Progenitor cell of endocrine pancreas (in vitro differentiated cells): ENCODE measurements around the gene SERPINA6. TPM values are rescaled to one million over a fixed set of nuclear protein-coding genes. Genes with fewer than 3 reads are reported as not detected.

Experiments used
- DNase-seq: peaks from one replicate; pipeline ENCODE4 v3.0.0; 2021; ENCODE audit warnings: low spot score; ENCODE audit not compliant: unreplicated experiment
- H3K27ac Mint-ChIP-seq: 2 replicates; pipeline ENCODE4 v1.8.0; 2021; ENCODE audit warnings: mild to moderate bottlenecking, moderate library complexity, mixed read lengths
- H3K27me3 Mint-ChIP-seq: 2 replicates; pipeline ENCODE4 v1.8.0; 2021; ENCODE audit warnings: mixed read lengths
- H3K36me3 Mint-ChIP-seq: 2 replicates; pipeline ENCODE4 v1.8.0; 2022; ENCODE audit warnings: mixed read lengths; ENCODE audit not compliant: insufficient read depth
- H3K4me1 Mint-ChIP-seq: 2 replicates; pipeline ENCODE4 v1.8.0; 2021; ENCODE audit warnings: low read depth, mixed read lengths
- H3K4me3 Mint-ChIP-seq: 2 replicates; pipeline ENCODE4 v1.8.0; 2021; ENCODE audit warnings: low read depth, mild to moderate bottlenecking, moderate library complexity, mixed read lengths
- H3K9me3 Mint-ChIP-seq: 2 replicates; pipeline ENCODE4 v1.8.0; 2021; ENCODE audit warnings: low read depth, mixed read lengths
- CTCF ChIP-seq: fragments of 200-600 bp; sonication (generic); IDR thresholded peaks from one replicate; pipeline ENCODE4 v1.5.0; 2021; ENCODE audit warnings: antibody characterized with exemption, mild to moderate bottlenecking; ENCODE audit not compliant: unreplicated experiment
- total RNA-seq: library from RNA; stranded (reverse); gene quantifications from 2 replicates; pipeline ENCODE4 v1.2.1, GENCODE V29; 2021

Gene SERPINA6
- total RNA-seq, 1 donor from 2014 or later = 1.6 TPM

GRCh38 chr14:94321421-94322271, 1.5 kb downstream of the SERPINA6 start:
- Mint-ChIP-seq H3K9me3 (peaks cover 2% of the 10 kb centered on the region), H3K27me3 (no peaks in the 10 kb centered on the region), H3K4me1 (peaks cover 18% of the 10 kb centered on the region), H3K36me3 (no peaks in the 10 kb centered on the region), H3K27ac (no peak overlapping the region), H3K4me3 (no peak overlapping the region)
- no peak for DNase-seq
- TF ChIP-seq CTCF = no peak

GRCh38 chr14:94320243-94320642, 2.9 kb downstream of the SERPINA6 start:
- Mint-ChIP-seq H3K27me3 (no peaks in the 10 kb centered on the region), H3K9me3 (no peaks in the 10 kb centered on the region)

GRCh38 chr14:94317259-94317658, 5.9 kb downstream of the SERPINA6 start:
- Mint-ChIP-seq H3K4me1 (peaks cover 9% of the 10 kb centered on the region), H3K27ac (no peak overlapping the region), H3K36me3 (no peaks in the 10 kb centered on the region), H3K4me3 (no peak overlapping the region), H3K27me3 (no peaks in the 10 kb centered on the region), H3K9me3 (no peaks in the 10 kb centered on the region)
- no peak for TF ChIP-seq CTCF
- no peak for DNase-seq

More at GRCh38 chr14:94320243-94320642, 2.9 kb downstream of the SERPINA6 start:
- H3K4me1 Mint-ChIP-seq = peaks cover 18% of the 10 kb centered on the region
- peak overlapping the region; percentile 69 for H3K27ac Mint-ChIP-seq
- TF ChIP-seq CTCF = no peak
- no peak for DNase-seq
- no peaks in the 10 kb centered on the region for H3K36me3 Mint-ChIP-seq
- H3K4me3 Mint-ChIP-seq = no peak overlapping the region

GRCh38 chr14:94316692-94317091, 6.4 kb downstream of the SERPINA6 start:
- Mint-ChIP-seq H3K4me3 (no peak overlapping the region), H3K4me1 (peaks cover 9% of the 10 kb centered on the region), H3K9me3 (no peaks in the 10 kb centered on the region), H3K27ac (no peak overlapping the region), H3K36me3 (no peaks in the 10 kb centered on the region), H3K27me3 (no peaks in the 10 kb centered on the region)
- no peak for TF ChIP-seq CTCF
- no peak for DNase-seq

- H3K27ac Mint-ChIP-seq = no peak overlapping the region
- no peaks in the 10 kb centered on the region for H3K36me3 Mint-ChIP-seq
- H3K27me3 Mint-ChIP-seq = no peaks in the 10 kb centered on the region
- H3K9me3 Mint-ChIP-seq = no peaks in the 10 kb centered on the region
- peaks cover 1% of the 10 kb centered on the region for H3K4me1 Mint-ChIP-seq
- DNase-seq = no peak
- H3K4me3 Mint-ChIP-seq = no peak overlapping the region
- no peak for TF ChIP-seq CTCF
Measured at GRCh38 chr14:94314890-94315289, 8.2 kb downstream of the SERPINA6 start.
